ENCODE data around the gene PTPRN2.
"Not testable (repeated sequence)": the region's sequence is repeated elsewhere in the genome, so short reads cannot be mapped to it uniquely, and the experiment has no call there.

Gene PTPRN2

DNA sequence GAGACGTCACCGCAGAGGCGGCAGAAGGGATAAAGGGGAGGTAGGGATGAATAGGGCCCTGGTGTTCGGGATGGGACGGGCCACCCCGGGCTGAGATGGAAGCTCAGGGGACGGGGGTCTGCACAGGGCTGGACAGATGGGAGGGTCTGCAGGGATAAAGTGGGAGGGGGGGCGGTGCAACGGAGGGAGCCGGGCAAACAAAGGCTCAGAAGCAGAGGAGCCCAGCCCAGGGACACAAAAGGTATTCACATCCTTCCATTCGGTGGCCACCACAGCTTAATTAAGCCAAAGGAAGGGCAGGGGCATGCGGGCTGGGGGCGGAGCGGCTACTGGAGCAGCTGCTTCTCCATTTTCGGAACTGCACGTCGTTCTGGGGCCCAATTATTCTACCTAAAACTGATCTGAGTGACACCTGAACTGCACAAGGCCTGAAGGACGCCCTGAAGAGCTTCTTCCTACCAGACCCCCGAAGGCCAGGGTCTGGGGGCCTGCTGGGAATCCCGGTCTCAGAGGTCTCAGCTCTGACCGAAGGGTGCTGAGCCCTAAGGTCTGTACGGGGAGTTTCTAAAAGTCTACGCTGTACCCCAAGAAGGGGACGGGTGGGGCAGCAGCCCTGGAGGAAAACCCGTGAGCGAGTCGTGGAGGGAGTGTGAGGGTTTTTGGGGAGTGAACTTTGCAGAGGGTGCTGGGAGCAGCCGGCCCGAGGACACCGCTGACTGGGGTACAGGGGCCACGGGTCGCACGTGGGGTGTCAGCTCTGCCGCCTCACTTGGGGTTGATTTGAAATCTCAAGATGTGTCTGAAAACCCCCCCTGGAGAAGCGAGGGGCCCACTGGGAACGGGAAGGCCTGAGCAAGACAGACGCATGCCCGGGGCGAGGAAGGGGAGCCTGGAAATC, 916.0 kb downstream of the PTPRN2 start:
- peak; percentile 10 for DNase-seq

DNA sequence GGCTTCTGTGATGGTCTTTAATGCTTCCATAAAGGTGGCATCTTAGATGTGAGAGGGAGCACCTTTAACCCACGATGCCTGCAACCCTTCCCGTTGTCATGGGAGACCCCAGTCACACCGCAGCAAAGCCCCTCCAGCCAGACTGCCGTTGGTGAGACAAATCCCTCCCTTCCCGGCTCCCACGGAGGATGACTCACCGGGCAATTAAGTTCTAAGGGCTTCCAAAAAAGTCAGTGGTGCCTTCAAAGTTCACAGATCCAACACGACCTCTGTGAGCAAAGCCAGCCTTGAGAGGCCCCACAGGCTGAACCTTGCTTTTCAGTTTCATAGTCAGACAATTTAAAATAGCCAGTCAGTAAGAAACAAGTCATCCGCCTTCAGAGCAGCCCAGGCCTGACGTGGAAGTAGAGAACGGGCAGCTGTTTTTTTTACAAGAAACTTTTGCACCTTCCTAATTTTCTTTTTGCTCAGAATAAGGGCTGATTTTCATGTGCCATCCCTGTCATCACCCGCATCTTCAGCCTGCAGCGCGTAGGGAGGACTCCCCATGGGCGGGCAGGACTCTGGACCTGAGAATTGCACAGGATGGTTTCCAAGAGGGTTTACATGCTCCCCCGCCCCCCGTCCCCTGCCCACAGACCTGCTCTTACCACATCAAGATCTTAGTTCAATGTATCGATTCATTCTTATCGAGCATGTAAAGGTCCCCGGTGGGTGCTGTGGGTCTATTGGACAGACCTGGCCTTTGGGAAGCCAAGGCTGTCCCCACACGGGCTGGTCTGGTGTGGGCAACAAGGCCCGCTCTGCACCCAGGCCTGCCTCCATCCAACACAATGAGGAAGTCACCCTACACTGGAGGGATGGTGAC, 916.9 kb downstream of the PTPRN2 start:
- DNase-seq = no peak

DNA sequence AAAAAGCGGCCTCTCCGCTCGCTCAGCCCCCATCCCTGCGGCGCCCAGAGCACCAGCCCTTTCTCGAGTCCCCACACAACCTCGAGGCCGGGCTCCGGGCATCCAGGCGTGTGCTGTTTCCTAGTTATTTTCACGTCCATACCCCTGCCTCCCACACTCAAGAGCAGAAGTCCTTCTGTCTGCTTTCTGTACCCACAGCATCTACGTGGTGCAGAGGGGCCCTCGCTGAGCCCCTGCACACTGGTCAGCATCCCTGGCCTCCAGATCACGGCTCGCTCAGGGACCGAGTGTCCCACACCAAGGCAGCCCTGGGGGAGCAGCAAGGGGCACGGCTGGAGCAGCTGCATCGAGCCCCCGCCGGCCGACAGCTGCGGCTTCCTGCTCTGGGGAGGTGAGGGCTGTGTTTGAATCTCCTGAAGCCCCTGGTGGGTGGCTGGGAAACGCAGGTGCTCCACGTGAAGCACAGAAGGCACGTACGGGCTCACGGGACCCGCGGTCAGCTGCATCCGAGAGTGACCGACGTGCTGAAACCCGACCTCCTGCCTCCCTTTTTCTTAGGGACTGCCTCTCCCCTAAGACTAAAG, 917.8 kb downstream of the PTPRN2 start:
- DNase-seq = no peak

DNA sequence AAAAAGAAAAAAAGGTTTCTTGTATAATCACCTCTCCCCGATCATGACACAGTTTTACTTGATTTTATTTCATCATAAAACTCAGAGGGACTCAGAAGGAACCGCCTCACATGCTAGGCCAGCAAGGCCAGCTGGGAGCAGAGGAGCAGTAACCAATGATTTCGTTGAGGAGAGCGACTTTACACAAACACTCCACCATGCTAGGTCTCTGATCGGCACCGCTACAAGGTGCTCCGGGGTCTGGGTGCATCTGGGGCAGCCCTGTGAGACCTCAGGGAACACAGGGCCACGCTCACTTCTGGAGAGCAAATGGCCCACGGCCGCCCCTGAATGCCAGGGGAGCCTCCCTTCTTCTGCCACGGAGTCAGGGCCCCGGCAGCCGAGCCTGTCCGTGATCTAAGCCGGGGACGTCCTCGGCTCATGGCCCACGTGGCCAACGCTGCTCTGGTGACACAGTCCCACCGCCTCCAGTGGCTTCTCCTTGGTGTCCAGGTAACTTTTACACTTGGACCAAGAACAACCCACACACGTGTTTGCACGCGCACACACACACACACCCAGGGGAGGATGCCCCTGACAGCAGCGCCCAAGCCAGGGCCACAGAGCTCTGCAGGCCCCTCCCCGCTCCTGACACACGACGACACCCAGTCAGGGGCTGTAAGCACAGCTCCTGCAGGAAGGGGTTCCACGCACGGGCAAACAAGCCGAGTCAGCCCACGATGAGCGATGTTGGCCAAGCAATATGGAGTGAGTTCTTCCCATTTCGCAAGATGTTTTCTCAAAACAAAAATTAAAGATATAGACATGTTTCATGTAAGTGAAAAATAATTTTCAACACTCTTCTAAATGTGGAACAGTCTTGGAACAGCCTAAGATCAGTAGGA, 918.5 kb downstream of the PTPRN2 start:
- DNase-seq = no peak

DNA sequence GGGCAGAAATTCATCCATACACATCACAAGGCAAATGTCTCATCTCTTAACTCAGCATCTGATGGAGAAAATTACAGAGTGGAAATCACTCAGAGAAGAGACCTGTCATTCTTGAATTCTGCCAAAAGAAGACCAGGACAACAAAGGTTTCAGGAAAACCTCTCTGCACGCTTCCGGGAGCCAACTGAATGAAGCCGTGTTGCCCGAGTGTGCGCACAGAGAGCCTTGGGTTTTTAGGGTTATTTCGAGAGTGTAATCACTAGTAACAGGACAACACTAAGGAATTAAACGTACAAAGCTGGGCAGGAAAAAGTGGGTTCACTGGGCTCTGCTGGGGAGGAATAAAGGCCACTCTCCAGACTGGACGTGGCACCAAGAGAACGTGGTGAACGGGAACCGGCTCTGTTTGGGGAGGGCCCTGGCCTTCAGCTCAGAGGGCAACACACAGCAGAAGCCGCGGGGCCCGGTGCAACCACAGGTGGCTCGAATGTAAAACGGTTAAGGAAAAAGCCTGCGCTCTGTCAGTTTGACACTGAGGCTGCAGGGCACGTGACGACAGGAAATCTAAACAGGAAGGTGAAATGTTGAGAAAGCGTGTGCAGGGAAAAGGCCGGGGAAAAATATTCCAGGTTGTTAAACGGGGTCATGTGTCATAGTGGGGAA, 919.3 kb downstream of the PTPRN2 start:
- DNase-seq = no peak

DNA sequence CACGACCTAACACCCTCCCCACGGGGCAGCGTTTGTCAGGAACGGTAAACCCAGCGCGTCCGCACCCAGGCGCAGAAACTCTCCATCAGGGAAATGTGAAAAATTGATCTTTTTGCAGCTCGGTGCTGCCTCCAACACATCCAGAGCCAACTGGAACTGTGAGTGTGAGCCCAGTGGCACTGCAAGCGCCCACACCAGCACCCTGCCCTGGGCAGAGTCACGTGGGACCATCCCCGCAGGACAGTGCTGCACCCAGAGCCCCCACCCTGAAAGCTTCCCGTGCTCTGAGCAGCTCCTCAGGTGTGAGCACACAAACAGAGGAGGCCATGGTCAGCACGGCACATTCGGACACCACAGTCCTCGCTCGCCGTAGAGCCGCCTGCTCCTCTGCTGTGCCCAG, 919.9 kb downstream of the PTPRN2 start:
- DNase-seq = no peak

DNA sequence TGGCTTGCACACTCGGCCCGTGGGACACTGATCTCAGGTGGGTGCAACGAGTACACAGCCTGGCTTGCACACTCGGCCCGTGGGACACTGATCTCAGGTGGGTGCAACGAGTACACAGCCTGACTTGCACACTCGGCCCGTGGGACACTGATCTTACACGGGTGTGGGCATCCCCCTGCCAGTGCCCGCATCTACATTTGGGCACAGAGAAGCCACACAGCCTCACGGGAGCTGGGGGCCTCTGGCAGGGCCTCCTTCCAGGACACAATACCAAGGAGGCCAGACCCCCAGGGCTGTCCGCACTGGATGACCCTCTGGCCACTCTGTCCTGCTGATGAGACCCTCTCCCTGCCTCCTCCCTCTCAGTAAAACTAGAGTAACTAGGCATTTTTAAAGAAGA, 920.4 kb downstream of the PTPRN2 start:
- no peak for DNase-seq

DNA sequence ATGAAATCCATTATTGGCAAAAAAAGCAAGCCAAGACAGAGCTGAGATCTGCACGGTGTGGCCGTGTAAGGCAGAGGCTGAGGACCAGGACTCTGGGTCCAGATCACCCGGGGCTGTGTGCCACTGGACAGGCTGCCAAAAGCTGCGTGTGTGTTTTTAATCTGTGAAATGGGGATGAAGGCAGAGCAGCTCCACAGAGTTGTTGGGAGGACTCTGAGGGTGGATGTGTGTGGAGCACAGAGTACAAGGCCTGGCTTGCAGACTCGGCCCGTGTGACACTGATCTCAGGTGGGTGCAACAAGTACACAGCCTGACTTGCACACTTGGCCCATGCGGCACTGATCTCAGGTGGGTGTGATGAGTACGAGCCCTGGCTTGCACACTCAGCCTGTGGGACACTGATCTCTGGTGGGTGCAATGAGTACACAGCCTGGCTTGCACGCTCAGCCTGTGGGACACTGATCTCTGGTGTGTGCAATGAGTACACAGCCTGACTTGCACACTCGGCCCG, 921.0 kb downstream of the PTPRN2 start:
- no peak for DNase-seq

DNA sequence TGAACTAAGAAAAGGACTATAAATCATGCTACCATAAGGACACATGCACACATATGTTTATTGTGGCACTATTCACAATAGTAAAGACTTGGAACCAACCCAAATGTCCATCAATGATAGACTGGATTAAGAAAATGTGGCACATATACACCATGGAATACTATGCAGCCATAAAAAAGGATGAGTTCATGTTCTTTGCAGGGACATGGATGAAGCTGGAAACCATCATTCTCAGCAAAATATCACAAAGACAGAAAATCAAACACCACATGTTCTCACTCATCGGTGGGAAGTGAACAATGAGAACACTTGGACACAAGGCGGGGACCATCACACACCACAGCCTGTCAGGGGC, 922.0 kb downstream of the PTPRN2 start:
- DNase-seq = not testable (repeated sequence)

DNA sequence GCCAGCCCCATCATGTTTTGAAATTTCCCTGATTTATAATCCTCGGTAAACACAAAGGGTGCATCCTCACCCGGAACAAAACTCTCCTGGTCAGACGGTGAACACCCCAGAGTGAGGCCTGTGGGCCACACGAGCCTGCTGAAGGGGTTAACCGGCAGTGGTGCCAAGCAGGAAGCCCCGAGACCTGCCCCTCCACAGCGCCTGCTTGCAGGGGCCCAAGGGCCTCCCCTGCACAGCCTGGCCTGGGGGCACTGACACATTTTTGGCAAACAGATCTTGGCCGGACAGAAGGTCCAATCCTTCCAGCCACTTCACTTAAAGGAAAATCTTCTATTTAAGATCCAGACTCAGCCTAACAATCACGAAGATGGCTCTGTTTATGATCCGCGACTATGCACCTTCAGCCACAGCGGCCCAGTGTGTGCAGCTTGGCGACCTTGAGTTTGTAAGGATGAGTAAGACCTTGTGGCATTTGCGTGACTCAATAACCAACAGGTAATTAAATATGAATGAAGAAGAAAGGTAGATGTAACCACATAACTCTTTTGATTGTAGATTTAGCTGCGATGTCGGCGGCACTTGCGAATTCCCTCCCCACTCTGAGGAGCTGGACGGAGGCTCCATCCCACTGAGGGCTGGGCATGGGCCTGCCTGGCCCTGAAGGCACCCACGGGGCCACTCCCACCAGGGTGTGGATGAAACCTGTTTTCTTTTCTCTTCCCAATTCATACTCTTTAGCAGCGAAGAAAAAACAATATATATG, 922.6 kb downstream of the PTPRN2 start:
- DNase-seq = no peak

DNA sequence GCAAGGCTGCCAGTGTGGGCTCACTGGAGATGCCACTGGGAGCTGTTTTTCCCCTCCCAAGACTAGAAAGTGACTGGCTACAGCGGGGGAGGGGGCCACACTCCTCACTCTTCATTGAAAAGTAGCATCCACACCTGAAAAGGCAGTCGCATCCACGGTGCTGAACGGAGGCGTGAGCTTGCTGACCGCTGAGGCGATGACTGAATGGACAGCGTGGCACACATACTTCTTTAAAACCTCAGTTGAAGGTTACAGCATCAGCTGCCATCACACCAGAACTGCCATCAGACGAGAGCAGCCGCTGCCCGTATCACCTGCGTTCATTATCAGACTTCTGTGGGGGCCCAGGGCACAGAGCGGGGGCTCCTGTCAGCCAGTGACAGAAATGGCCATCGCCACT, 923.6 kb downstream of the PTPRN2 start:
- DNase-seq = no peak

DNA sequence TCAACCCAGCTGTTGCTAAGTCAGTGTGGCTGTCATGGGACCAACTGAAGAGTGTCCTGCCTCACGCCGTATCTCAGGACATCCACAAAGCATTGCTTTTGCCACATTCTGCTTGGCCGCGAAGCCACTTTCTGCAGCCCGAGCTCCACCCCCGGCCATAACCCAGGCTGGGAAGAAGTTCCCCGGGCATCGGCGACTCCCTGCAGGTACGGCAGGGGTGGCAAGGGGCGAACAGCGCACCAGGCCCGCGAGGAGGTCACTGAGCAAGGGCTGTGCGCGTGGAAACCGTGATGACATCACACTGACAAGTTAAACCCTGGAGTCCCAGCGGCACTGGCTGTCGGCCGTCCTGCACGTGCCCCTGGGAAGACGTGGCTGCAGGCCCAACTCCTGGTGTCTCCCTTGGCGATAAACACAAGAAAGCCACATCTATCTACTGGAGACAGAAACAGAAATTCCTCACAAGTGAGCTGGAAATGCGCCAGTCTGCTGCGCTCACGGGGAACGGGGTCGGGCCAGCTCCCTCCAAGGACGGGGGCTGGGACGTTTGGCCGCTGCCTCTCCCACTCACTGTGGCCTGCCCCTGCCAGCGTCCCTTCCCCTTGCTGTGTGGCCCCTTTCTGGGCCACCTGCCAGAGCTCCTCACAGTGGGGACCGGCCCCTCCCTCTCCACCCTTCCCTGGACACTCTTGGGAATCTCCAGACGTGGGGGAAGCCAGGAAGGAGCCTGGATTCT, 924.5 kb downstream of the PTPRN2 start:
- peak; percentile 55 for DNase-seq

DNA sequence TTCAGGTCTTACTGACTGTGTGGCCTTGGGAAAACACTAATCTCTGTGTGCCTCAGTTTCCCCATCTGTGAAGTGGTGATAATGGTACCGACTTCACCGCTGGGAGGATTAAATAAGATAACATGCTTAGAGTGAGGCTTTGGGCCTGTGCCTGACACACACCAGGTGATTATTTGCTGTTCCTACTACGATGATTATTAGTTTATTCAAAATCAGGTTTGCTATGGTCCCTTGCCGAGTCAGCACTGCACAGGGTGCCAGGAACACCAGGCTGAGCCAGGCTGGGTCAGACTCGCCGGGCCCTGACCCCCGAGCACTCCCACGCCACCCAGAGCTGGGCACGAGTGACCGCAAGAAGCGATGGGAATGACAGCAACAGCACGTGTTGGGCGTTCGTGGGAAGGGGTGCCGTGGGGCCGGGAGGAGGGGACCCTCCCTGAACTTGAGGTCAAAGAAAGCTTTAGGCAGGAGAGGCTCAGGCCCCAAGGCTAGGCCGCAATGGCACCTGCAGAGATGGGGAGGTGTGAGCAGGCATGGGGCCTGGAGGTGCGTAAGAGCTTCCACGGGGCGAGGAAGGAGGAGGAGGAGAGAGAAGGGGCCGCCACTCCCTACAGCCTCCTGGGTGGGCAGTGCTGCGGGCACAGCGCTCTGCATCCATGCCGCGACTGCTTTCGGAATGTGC, 925.4 kb downstream of the PTPRN2 start:
- no peak for DNase-seq

DNA sequence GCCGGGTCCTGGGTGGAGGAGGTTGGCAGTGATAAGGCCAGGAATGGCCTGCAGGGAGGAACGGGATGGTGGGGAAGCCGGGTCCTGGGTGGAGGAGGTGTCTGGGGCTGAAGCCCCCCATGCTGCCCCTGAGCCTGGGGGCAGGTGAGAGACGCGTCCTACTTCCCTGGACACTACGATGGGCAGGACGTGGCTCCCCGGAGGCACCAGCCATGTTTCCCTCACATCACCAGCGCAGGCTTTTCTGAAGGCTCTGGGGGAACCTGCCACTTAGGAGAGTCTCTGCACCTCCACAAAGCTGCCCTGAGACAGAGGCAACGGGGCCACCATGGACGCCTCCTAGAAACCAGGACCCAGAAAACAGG, 926.0 kb downstream of the PTPRN2 start:
- DNase-seq = no peak

DNA sequence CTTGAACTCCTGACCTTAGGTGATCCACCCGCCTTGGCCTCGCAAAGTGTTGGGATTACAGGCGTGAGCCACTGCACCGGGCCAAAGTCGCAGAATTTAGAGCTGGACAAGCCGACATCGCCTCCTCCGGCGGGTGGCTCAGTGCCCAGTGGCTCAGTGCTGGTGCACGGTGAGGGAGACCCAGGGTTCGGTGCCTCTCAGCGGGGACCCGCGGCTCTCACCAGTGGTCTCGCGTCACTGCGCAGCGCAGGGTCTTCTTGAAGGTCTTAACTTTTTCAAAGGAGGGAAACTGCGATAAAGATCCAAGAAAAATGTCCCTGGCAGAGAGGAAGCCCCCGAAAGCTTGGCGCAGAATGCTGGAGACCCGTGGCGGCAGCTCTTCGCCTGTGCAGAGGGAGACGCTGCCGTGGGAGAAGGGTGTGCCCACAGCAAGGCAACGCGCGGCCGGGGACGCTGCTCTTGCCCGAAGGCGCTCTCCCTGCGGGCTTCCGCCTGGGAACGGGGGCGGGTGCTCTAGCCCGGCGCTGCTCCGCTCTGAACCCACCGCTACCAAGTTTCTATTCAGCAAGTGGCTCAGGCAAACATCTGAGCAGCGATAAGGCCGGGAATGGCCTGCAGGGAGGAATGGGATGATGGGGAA, 926.5 kb downstream of the PTPRN2 start:
- DNase-seq = peak; percentile 4

DNA sequence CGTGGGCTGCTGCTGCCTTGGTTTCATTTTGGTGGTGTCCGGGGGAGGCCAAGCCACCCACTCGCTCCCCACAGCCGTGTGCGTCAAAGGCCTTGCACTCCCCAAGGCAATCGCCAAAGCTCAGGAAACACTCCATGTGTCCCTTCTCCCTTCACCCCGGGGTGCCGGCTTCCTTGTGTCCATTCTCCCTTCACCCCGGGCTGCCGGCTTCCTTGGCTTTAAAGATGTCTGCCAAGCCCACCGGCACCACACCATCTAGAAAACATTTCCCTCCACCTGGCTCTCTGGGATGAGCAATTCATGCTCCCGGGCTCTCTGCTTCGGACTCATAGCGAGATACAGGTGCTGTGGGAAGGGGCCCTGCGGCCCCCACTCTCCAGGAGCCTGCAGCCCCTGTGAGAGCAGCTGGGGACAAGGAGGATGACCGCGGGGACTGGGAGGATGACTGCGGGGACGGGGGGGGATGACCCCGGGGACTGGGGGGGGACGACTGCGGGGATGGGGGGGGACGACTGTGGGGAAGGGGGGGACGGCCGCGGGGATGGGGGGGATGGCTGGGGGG, 928.7 kb downstream of the PTPRN2 start:
- no peak for DNase-seq

DNA sequence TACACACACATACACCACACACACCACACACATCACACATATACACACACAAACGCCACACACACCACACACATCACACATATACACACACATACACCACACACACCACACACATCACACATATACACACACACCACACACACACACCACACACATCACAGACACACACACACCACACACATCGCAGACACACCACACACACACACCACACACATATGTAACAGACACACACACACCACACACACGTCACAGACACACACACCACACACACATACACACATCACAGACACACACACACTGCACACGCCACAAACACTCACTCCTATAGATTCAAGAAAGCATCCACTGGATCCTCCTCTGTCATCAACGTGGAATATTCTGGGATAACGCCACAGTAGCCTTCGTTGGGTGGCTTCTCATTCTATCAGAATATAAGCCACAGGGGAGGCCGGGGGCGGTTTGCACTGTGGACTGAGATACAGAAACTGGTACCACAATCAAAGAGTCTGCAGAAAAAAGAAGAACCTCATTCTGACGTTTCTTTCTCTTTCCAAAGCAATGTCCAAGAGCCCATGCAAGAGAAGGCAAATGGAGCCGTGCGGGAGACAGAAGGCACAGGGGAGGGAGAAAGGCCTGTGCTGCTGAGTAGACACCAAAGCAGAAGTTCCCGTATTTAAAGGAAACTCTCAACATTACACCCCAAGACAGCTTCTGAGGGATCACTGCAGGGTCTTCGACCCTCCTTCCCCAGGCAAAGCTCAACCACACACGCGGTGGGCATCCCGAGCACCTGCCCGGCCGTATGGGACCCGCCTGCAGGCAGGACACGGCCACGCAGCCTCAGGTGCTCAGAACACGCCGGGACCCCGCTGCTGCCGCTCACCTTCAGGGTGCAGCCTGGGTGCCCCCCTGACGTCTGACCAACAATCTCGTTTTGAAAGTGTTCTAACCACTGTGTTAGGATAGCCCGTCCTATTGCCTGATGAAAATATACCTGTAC, 929.6 kb downstream of the PTPRN2 start:
- DNase-seq = no peak
